HCT116 (cell line): ENCODE measurements around the gene C1orf174. TPM values are rescaled to one million over a fixed set of nuclear protein-coding genes. Genes with fewer than 3 reads are reported as not detected.

Experiments
- ATAC-seq: fragments of 200-7000 bp; cut with Tn5 transposase; 2 replicates; pipeline ENCODE4 v1.9.1; 2020; ENCODE audit warnings: mild to moderate bottlenecking, moderate library complexity
- BruUV-seq: library from RNA; stranded (reverse); fragments of 400-500 nt; replicated peaks from 2 replicates; lab custom pipeline; 2021; lab: Mats Ljungman, UMichigan
- CTCF ChIA-PET: fragments of 300-600 bp; sonication (Branson Sonifier 250); formaldehyde crosslinking; loops from one replicate; lab custom pipeline; 2021; ENCODE audit warnings: antibody characterized with exemption; lab: Charles Lee
- POLR2A ChIA-PET: fragments of 300-600, 350-600 bp; sonication (Branson Sonifier 250); formaldehyde crosslinking; loops from one replicate; lab custom pipeline; 2021; ENCODE audit warnings: antibody characterized with exemption; lab: Charles Lee
- RAD21 ChIA-PET, 2 experiments: fragments of 300-600 bp; sonication (Branson Sonifier 250); formaldehyde crosslinking; loops; one replicate each; lab custom pipeline; 2023; ENCODE audit warnings: low total read pairs in 2 of 2; ENCODE audit not compliant: uncharacterized antibody in 2 of 2, unreplicated experiment in 2 of 2, low non-redundant PET in 1 of 2; lab: Charles Lee
- DNase-seq: peaks from one replicate; pipeline ENCODE4 v3.0.0-alpha.2; 2010; ENCODE audit warnings: low read depth, low spot score
- H2AFZ ChIP-seq: fragments of 200-600 bp; shearing (Covaris generic), sonication (generic); 2 replicates; pipeline ENCODE4 v1.6.1; 2017; ENCODE audit warnings: low read depth, mixed run types, mixed read lengths, antibody characterized with exemption, low read length; ENCODE audit not compliant: poor library complexity, severe bottlenecking
- H3K27ac ChIP-seq: 2 replicates; pipeline ENCODE4 v1.5.1; 2012; ENCODE audit warnings: low read depth, low read length
- H3K27me3 ChIP-seq: fragments of 200-600 bp; sonication (generic); 2 replicates; pipeline ENCODE4 v1.6.1; 2016; ENCODE audit warnings: mixed run types, low read length, mixed read lengths; ENCODE audit not compliant: insufficient read depth
- H3K36me3 ChIP-seq, 2 experiments: fragments of 200-500 bp in 1 of 2; fragments of 200-600 bp in 1 of 2; sonication (Bioruptor generic) in 1 of 2; sonication (generic) in 1 of 2; 2 replicates each; pipeline versions ENCODE4 v1.5.1 to v1.6.1; 2014 to 2016; ENCODE audit warnings: low read length in 2 of 2, inconsistent platforms in 1 of 2, mixed read lengths in 1 of 2, mixed run types in 1 of 2; ENCODE audit not compliant: insufficient read depth in 2 of 2, control insufficient read depth in 1 of 2
- H3K4me1 ChIP-seq, 2 experiments: fragments of 200-600 bp in 1 of 2; sonication (generic) in 1 of 2; 2 replicates each; pipeline versions ENCODE4 v1.5.1 to v1.6.1; 2012 to 2017; ENCODE audit warnings: low read length in 2 of 2, inconsistent platforms in 1 of 2, mild to moderate bottlenecking in 1 of 2, mixed read lengths in 1 of 2, mixed run types in 1 of 2, moderate library complexity in 1 of 2; ENCODE audit not compliant: insufficient read depth in 2 of 2, control insufficient read depth in 1 of 2
- H3K4me2 ChIP-seq: fragments of 200-600 bp; sonication (generic); 2 replicates; pipeline ENCODE4 v1.6.1; 2017; ENCODE audit warnings: mixed run types, low read length, mixed read lengths
- H3K4me3 ChIP-seq, 2 experiments: fragments of 200-600 bp in 1 of 2; sonication (generic) in 1 of 2; replicated peaks in 1 of 2; 2 replicates each; pipeline ENCODE4 v1.5.1; 2011 to 2016; ENCODE audit warnings: low read length in 2 of 2, control low read depth in 1 of 2, low read depth in 1 of 2, mild to moderate bottlenecking in 1 of 2, mixed read lengths in 1 of 2, mixed run types in 1 of 2
- H3K79me2 ChIP-seq: fragments of 200-600 bp; sonication (generic); 2 replicates; pipeline ENCODE4 v1.6.1; 2017; ENCODE audit warnings: mild to moderate bottlenecking, mixed run types, low read length, moderate library complexity, mixed read lengths; ENCODE audit not compliant: insufficient read depth
- H3K9ac ChIP-seq: fragments of 200-600 bp; sonication (generic); 2 replicates; pipeline ENCODE4 v1.6.1; 2016; ENCODE audit warnings: low read length, mixed read lengths
- H3K9me2 ChIP-seq: fragments of 200-600 bp; sonication (generic), shearing (Covaris generic); 2 replicates; pipeline ENCODE4 v1.6.1; 2017; ENCODE audit warnings: mixed run types, mild to moderate bottlenecking, moderate library complexity; ENCODE audit not compliant: insufficient read depth
- H3K9me3 ChIP-seq, 2 experiments: fragments of 200-500 bp in 1 of 2; fragments of 200-600 bp in 1 of 2; sonication (Bioruptor generic) in 1 of 2; sonication (generic) in 1 of 2; 2 replicates each; pipeline ENCODE4 v1.6.1; 2014 to 2017; ENCODE audit warnings: low read length in 2 of 2, mixed read lengths in 2 of 2, inconsistent platforms in 1 of 2, low read depth in 1 of 2, mild to moderate bottlenecking in 1 of 2, mixed run types in 1 of 2, moderate library complexity in 1 of 2; ENCODE audit not compliant: control insufficient read depth in 1 of 2, insufficient read depth in 1 of 2
- H4K20me1 ChIP-seq: fragments of 200-600 bp; sonication (generic), shearing (Covaris generic); 2 replicates; pipeline ENCODE4 v1.6.1; 2017; ENCODE audit warnings: mixed run types, mild to moderate bottlenecking, moderate library complexity; ENCODE audit not compliant: insufficient read depth
- ATF3 ChIP-seq: IDR thresholded peaks from 2 replicates; pipeline ENCODE4 v1.6.1; 2012
- CBX3 ChIP-seq: IDR thresholded peaks from 2 replicates; pipeline ENCODE4 v1.6.1; 2012; ENCODE audit warnings: low read depth
- EGR1 ChIP-seq: IDR thresholded peaks from 2 replicates; pipeline ENCODE4 v1.6.1; 2012; ENCODE audit warnings: low read depth
- EZH2 ChIP-seq: fragments of 200-600 bp; sonication (generic); IDR thresholded peaks from 2 replicates; pipeline ENCODE4 v1.6.1; 2017; ENCODE audit warnings: antibody characterized with exemption, mixed run types
- POLR2A ChIP-seq: IDR thresholded peaks from 2 replicates; pipeline ENCODE4 v1.7.0; 2011; ENCODE audit warnings: borderline replicate concordance; ENCODE audit not compliant: insufficient read depth, insufficient read length; ENCODE audit errors: extremely low read depth
- POLR2AphosphoS5 ChIP-seq: IDR thresholded peaks from 2 replicates; pipeline ENCODE4 v1.6.1; 2011; ENCODE audit warnings: mild to moderate bottlenecking, low read depth, low read length, moderate library complexity
- RAD21 ChIP-seq: IDR thresholded peaks from 2 replicates; pipeline ENCODE4 v1.6.1; 2012; ENCODE audit warnings: low read depth, mild to moderate bottlenecking
- REST ChIP-seq: IDR thresholded peaks from 2 replicates; pipeline ENCODE4 v1.6.1; 2012; ENCODE audit warnings: low read depth
- SIN3A ChIP-seq: IDR thresholded peaks from 2 replicates; pipeline ENCODE4 v1.6.1; 2012; ENCODE audit warnings: low read depth
- SP1 ChIP-seq: IDR thresholded peaks from 2 replicates; pipeline ENCODE4 v1.6.1; 2012; ENCODE audit warnings: low read depth
- TCF7L2 ChIP-seq: IDR thresholded peaks from 2 replicates; pipeline ENCODE4 v1.7.0; 2011; ENCODE audit warnings: borderline replicate concordance, inconsistent platforms; ENCODE audit not compliant: insufficient read depth, insufficient read length; ENCODE audit errors: extremely low read depth
- YY1 ChIP-seq: IDR thresholded peaks from 2 replicates; pipeline ENCODE4 v1.6.1; 2011; ENCODE audit warnings: low read length, low read depth, moderate library complexity, mild to moderate bottlenecking; ENCODE audit not compliant: insufficient replicate concordance; ENCODE audit errors: extremely low read depth
- ZFX ChIP-seq: fragments of 450-650 bp; IDR thresholded peaks from 2 replicates; pipeline ENCODE4 v1.6.1; 2017
- intact Hi-C: fragments of 100-400 bp; cut with micrococcal nuclease; formaldehyde crosslinking; loops from 2 replicates; pipeline ENCODE4 v1.10.0; 2022
- total RNA-seq: library from RNA; stranded (reverse); gene quantifications from one replicate; pipeline ENCODE4 v1.2.1, GENCODE V29; 2021; ENCODE audit not compliant: unreplicated experiment
- TF ChIP-seq, protein P1 (sequence below): IDR thresholded peaks from 2 replicates; pipeline ENCODE4 v1.6.1; 2012

The C1orf174 gene
- total RNA-seq, 1 experiment from 2014 or later: 33.7 TPM

DNA sequence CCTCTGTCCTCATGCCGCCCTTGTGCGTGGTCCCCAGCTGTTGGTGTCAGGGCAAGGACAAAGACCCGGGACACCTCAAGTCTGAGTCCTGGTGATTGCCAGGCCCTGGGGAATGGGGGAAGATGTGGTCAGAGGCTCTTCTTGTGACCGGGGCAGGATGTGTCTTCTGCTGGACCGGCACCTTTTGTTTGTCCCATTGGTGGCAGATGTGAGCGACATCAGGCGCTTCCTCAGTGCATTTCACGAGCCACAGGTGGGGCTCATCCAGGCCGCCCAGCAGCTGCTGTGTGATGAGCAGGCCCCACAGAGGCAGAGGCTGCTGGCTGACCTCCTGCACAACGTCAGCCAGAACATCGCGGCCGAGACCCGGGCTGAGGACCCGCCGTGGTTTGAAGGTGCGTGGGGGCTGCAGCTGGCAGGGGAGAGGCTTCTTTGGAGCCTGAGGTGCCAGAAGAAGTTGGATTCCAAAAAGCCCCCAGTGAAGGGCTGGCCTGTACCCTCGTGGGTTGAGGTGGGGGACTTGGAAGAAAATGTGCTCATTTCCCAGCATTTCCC lies 34.4 kb downstream of the C1orf174 start (continued):
- no peak for TF ChIP-seq SIN3A
- no peak for TF ChIP-seq ATF3

- BruUV-seq: no TSS peak
- Histone ChIP-seq H3K27me3 (no peaks in the 10 kb centered on the region), H3K9ac (no peak overlapping the region), H3K4me3 (no peak overlapping the region), H3K79me2 (no peaks in the 10 kb centered on the region), H3K4me1 (no peaks in the 10 kb centered on the region), H3K9me3 (no peaks in the 10 kb centered on the region; a peak in 1 of 4 replicates), H2AFZ (no peak overlapping the region)
- intact Hi-C loops: no loop called here
- CTCF ChIA-PET: no interaction called here
- DNase-seq: no peak
- TF ChIP-seq POLR2A: no peak
- TF ChIP-seq, protein P1, sequence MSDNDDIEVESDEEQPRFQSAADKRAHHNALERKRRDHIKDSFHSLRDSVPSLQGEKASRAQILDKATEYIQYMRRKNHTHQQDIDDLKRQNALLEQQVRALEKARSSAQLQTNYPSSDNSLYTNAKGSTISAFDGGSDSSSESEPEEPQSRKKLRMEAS: no peak
- TF ChIP-seq ATF3: no peak
- TF ChIP-seq POLR2AphosphoS5: no peak
- no peak for TF ChIP-seq CBX3
- TF ChIP-seq EGR1: no peak
- no peak for TF ChIP-seq SP1
- no peak for TF ChIP-seq ZFX
- TF ChIP-seq EZH2: no peak
- TF ChIP-seq TCF7L2: no peak
- no peak for TF ChIP-seq RAD21
- TF ChIP-seq REST: no peak
- TF ChIP-seq YY1: no peak
- TF ChIP-seq, all 23 proteins: peak for 0
- H3K9me2 ChIP-seq: no peaks in the 10 kb centered on the region
- ChIA-PET RAD21 (no interaction called here), POLR2A (no interaction called here)
- no peak overlapping the region for H3K27ac ChIP-seq
- peaks cover 0 to 11% of the 10 kb centered on the region in 2 experiments; a peak in 1 of 4 replicates for H3K36me3 ChIP-seq
- H4K20me1 ChIP-seq: no peaks in the 10 kb centered on the region
- ATAC-seq: no peak
- H3K4me2 ChIP-seq: no peak overlapping the region
Measured at GRCh38 chr1:3864884-3865283, 35.2 kb downstream of the C1orf174 start.
